Measurements from ENCODE around the gene DEF6. TPM values are rescaled to one million over a fixed set of nuclear protein-coding genes. Genes with fewer than 3 reads are reported as not detected.

DEF6 gene
- total RNA-seq, 1 experiment from 2014 or later: 11.3 TPM

DNA sequence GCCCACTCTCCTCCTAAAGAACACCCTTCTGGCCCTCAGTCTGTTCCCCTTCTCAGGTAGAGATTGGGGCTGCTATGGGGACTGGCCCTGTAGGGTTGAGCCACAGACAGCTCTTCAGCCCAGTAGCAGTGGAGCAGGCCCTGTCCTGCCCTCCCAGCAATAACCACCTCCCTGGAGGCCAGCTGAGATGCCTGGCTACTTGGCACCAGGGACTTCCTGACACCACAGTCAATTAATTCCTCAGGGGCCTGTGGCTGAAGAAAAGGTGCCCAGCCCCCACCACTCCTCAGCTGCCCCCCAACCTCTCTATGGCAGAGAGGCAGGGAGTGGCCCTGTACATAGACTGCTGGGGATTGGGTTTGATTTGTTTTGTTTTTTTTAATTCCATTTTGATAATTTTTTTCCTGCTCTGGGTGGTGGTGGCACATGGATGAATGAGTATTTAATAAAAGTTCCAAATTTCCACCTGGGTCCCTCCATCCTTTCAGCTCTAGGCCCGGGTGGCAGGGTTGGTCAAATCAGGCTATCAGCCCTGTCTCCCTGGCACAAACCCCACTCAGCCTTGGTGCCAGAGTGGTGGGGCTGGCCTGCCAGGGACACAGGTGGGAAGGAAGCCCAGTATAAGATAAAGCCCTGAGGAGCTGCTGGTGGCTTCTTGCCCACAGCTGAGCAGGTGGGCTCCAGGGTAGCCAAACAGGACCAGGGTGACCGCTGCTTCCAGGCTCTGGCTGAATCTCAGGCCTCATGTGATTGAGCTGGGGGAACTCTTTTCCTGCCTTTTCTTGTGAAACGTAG, 1.9 kb upstream of the DEF6 start:
- Mint-ChIP-seq H3K27ac (no peak overlapping the region), H3K36me3 (peaks cover 11% of the 10 kb centered on the region), H3K9me3 (no peaks in the 10 kb centered on the region), H3K4me3 (no peak overlapping the region), H3K27me3 (ENCODE audit: low read depth) (0 out of 2 replicates have a peak, but pooled peaks cover 4% of the 10 kb centered on the region), H3K4me1 (peaks cover 29% of the 10 kb centered on the region)
- DNase-seq (ENCODE audit: low spot score) (no peak), ATAC-seq (no peak)
- TF ChIP-seq GABPB1 (CRISPR knock-in tag; IDR thresholded peaks at IDR 0.05) (no peak), ATF1 (CRISPR knock-in tag; IDR thresholded peaks at IDR 0.05) (no peak), GRHL2 (CRISPR knock-in tag; IDR thresholded peaks at IDR 0.05; ENCODE audit: insufficient replicate concordance, severe bottlenecking) (no peak), TEAD1 (CRISPR knock-in tag; IDR thresholded peaks at IDR 0.05) (no peak), CREB1 (CRISPR knock-in tag; IDR thresholded peaks at IDR 0.05) (no peak), E2F5 (CRISPR knock-in tag; IDR thresholded peaks at IDR 0.05) (no peak), ZSCAN18 (CRISPR knock-in tag; IDR thresholded peaks at IDR 0.05) (no peak), ZNF317 (CRISPR knock-in tag; IDR thresholded peaks at IDR 0.05; ENCODE audit: borderline replicate concordance, low read depth) (no peak), ZNF396 (CRISPR knock-in tag; IDR thresholded peaks at IDR 0.05; ENCODE audit: borderline replicate concordance) (no peak)
- TF ChIP-seq, protein P1, sequence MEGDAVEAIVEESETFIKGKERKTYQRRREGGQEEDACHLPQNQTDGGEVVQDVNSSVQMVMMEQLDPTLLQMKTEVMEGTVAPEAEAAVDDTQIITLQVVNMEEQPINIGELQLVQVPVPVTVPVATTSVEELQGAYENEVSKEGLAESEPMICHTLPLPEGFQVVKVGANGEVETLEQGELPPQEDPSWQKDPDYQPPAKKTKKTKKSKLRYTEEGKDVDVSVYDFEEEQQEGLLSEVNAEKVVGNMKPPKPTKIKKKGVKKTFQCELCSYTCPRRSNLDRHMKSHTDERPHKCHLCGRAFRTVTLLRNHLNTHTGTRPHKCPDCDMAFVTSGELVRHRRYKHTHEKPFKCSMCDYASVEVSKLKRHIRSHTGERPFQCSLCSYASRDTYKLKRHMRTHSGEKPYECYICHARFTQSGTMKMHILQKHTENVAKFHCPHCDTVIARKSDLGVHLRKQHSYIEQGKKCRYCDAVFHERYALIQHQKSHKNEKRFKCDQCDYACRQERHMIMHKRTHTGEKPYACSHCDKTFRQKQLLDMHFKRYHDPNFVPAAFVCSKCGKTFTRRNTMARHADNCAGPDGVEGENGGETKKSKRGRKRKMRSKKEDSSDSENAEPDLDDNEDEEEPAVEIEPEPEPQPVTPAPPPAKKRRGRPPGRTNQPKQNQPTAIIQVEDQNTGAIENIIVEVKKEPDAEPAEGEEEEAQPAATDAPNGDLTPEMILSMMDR (IDR thresholded peaks at IDR 0.05): no peak
- CTCF ChIA-PET: interaction anchor here (0.5 to 4.3 kb wide), 13 partner anchors 17 to 1776 kb away, joined by 3 to 35 read pairs (median 7); partner anchors contain the start of genes FANCE, PPARD and RPL10A
- POLR2A ChIA-PET: interaction anchor here (1.3 kb wide), 1 partner anchor 23 kb away, joined by 5 read pairs; no protein-coding TSS in a partner anchor

GRCh38 chr6:35296931-35297600, 552 bp upstream of the DEF6 start:
- Mint-ChIP-seq H3K36me3 (peaks cover 8% of the 10 kb centered on the region), H3K9me3 (no peaks in the 10 kb centered on the region), H3K4me1 (peaks cover 29% of the 10 kb centered on the region), H3K4me3 (peak overlapping the region; percentile 46), H3K27me3 (ENCODE audit: low read depth) (0 out of 2 replicates have a peak, but pooled peaks cover 4% of the 10 kb centered on the region), H3K27ac (0 out of 2 replicates have a peak overlapping the region, but pooled peaks have one; percentile 41)
- ATAC-seq: no peak
- no peak for DNase-seq (ENCODE audit: low spot score)
- ChIA-PET POLR2A (interaction anchor here (0.6 to 1.3 kb wide), 2 partner anchors 21 to 38 kb away, joined by 3 to 5 read pairs; partner anchors contain the start of gene ZNF76), CTCF (interaction anchor here (1.1 to 4.3 kb wide), 12 partner anchors 15 to 255 kb away, joined by 3 to 35 read pairs (median 8); partner anchors contain the start of genes FANCE and PPARD)
- TF ChIP-seq E2F1 (CRISPR knock-in tag; IDR thresholded peaks at IDR 0.05) (0 out of 2 replicates have a peak, but pooled peaks have one; percentile 17), ZBTB43 (CRISPR knock-in tag; IDR thresholded peaks at IDR 0.05) (no peak), OVOL2 (CRISPR knock-in tag; IDR thresholded peaks at IDR 0.05; ENCODE audit: borderline replicate concordance) (no peak)
